Measurements from ENCODE around the gene ZNF628.

- no peak for TF ChIP-seq CTCF (conservative IDR thresholded peaks at IDR 0.05)
- no peak for TF ChIP-seq ZFX (IDR thresholded peaks at IDR 0.05)
Measured at GRCh38 chr19:55433292-55433691, 43.1 kb upstream of the ZNF628 start.
